GM18505 (cell line): Measurements from ENCODE around the gene MRM3.
"Not testable (repeated sequence)": the region's sequence is repeated elsewhere in the genome, so short reads cannot be mapped to it uniquely, and the experiment has no call there.

Experiments used
- ATAC-seq: cut with Tn5 transposase; IDR thresholded peaks from one replicate; pipeline ENCODE4 v1.9.1; 2021; ENCODE audit not compliant: unreplicated experiment
- POLR2A ChIP-seq: IDR thresholded peaks from 4 replicates; pipeline ENCODE4 v1.6.1; 2011; ENCODE audit warnings: borderline replicate concordance; ENCODE audit not compliant: insufficient read depth, insufficient read length; ENCODE audit errors: extremely low read depth

Gene MRM3, protein sequence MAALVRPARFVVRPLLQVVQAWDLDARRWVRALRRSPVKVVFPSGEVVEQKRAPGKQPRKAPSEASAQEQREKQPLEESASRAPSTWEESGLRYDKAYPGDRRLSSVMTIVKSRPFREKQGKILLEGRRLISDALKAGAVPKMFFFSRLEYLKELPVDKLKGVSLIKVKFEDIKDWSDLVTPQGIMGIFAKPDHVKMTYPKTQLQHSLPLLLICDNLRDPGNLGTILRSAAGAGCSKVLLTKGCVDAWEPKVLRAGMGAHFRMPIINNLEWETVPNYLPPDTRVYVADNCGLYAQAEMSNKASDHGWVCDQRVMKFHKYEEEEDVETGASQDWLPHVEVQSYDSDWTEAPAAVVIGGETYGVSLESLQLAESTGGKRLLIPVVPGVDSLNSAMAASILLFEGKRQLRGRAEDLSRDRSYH

GRCh38 chr17:781805-782731 lies at the start of gene MRM3, which contains the start of gene GLOD4:
MRM3 (plus strand) TSS chr17:782353; CDS start chr17:782379, 26 bp downstream.
GLOD4 (minus strand) TSS chr17:782280; CDS start chr17:782255, 25 bp downstream.
- ATAC-seq, result peak; percentile 86
- TF ChIP-seq POLR2A, result peak; percentile 88

DNA sequence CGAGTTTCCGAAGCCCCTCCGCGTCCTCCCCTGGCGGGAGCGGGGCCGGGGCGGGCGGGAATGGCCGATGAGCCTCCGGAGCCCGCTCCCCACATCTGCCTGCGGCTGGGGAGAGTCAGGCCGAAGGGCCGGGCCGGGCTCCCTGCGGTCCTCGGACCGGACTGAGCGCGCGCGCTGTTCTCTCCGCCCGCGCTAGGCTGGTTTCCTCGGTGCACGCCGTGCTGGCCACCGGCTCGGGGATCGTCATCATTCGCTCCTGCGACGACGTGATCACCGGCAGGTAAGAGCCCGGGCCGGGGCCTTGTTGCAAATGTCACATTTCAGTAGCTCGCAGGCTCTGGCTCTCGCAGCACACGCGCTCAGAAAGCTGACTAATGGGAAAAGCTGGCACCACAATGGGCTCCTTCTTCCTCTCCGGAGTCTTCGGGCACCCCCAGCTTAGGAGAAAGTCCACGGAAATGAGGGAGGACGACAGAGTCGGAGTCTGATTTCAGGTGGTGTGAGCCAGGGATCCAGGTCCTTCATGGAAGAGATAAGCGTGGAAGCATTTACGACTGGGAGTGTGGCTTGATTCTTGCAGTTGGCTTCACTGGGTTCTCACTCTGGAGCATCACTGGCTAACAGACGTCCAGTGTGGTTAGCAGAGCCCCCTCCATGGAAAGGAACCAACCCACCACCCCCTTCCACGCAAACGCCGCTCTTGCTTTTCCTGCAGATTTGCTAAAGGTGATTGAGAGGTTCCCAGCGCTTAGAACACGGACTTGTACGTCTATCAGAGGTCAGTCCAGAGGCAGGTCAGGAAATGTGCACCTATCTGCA lies 49.0 kb upstream of the MRM3 start:
- peak; percentile 38 for ATAC-seq
- TF ChIP-seq POLR2A, result peak; percentile 21

GRCh38 chr17:733743-734142 lies 48.4 kb upstream of the MRM3 start:
- no peak for ATAC-seq
- TF ChIP-seq POLR2A, result no peak

DNA sequence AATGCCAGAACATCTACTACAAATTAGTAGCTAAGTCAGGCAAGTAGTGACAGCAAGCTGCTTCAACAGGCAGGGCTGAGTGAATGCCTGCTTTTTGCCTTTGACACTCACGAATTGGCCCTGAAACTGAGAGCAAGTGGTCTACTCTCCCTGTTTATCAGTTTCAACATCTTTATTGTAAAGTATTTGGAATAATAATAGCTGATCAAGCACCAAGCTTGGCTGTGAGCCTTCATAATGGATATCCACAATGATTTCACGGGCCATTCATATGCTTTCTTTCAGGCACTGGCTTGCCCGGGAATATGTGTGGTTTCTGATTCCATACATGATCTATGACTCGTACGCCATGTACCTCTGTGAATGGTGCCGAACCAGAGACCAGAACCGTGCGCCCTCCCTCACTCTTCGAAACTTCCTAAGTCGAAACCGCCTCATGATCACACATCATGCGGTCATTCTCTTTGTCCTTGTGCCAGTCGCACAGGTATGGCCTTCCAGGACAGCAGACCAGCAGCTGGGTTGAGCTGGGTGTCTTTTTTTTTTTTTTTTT lies 44.5 kb upstream of the MRM3 start:
- no peak for ATAC-seq
- TF ChIP-seq POLR2A, result no peak

DNA sequence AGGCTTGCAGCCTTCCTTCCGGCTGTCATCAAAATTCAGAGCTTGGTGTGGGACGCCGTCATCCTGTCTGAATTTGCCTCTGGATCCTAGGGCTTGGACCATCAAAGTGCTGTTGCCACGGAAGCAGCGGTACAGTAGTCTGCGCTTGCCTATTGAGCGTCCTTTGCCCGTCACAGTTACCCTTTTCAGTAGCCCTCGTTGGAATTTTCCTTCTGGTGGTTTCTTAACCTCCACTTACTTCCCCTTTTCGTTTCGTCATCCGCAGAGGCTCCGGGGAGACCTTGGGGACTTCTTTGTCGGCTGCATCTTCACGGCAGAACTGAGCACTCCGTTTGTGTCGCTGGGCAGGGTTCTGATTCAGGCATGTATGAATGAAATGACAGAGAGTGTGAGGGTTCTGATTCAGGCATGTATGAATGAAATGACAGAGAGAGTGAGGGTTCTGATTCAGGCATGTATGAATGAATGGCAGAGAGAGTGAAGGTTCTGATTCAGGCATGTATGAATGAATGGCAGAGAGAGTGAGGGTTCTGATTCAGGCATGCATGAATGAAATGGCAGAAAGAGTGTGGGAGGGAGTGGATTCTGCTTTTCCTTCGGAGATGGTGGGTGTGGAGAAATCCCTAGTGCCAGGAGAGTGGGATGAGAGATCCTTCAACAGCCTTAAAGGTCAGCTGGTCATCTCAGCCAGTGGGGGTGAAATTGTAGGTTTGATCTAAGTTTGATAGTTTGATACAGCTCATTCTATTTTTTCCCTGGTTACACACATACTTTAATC lies 41.7 kb upstream of the MRM3 start:
- TF ChIP-seq POLR2A, result no peak
- peak; percentile 63 for ATAC-seq

GRCh38 chr17:742147-742793 lies 39.9 kb upstream of the MRM3 start:
- no peak for TF ChIP-seq POLR2A
- no peak for ATAC-seq

DNA sequence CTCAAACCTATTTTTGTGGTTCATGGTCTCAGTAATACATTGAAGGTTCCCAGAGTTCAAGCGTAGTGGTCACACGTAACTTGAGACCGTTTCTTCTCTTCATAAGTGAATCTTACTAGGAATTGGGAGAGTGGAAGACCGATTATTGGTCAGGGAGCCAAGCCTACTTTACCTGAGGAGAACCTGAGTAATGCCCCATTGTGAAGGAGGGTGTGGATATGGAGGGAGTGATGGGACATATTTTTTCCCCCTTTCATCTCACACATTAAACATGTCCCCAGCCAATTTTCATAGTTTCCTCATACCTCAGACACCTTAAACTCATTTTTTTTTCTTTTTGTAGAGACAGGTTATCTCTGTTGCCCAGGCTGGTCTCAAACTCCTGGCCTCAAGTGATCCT lies 39.0 kb upstream of the MRM3 start:
- no peak for TF ChIP-seq POLR2A
- ATAC-seq, result no peak

GRCh38 chr17:744937-745336 lies 37.2 kb upstream of the MRM3 start:
- no peak for TF ChIP-seq POLR2A
- no peak for ATAC-seq

- no peak for ATAC-seq
- TF ChIP-seq POLR2A, result no peak
Measured at GRCh38 chr17:745406-745805, 36.7 kb upstream of the MRM3 start.

- no peak for ATAC-seq
- TF ChIP-seq POLR2A, result no peak
Measured at GRCh38 chr17:746181-746580, 36.0 kb upstream of the MRM3 start.

GRCh38 chr17:746783-747629 lies 35.1 kb upstream of the MRM3 start:
- ATAC-seq, result no peak
- no peak for TF ChIP-seq POLR2A

GRCh38 chr17:748604-749003 lies 33.5 kb upstream of the MRM3 start:
- not testable (repeated sequence) for ATAC-seq

DNA sequence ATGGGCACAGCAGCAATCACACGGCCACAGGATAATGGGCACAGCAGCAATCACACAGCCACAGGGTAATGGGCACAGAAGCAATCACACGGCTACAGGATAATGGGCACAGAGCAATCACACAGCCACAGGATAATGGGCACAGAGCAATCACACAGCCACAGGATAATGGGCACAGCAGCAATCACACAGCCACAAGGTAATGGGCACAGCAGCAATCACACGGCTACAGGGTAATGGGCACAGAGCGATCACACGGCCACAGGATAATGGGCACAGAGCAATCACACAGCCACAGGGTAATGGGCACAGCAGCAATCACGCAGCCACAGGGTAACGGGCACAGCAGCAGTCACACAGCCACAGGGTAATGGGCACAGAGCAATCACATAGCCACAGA lies 32.8 kb upstream of the MRM3 start:
- not testable (repeated sequence) for ATAC-seq
